Ovary (tissue), 9 donors: ENCODE measurements around the gene IP6K1. TPM values are rescaled to one million over a fixed set of nuclear protein-coding genes. Genes with fewer than 3 reads are reported as not detected.

Source experiments
- DNase-seq, 5 donors: peaks; one replicate each; pipeline ENCODE4 v3.0.0-alpha.2; 2019 to 2020
- H3K27ac ChIP-seq, 2 donors: fragments of 200-600 bp; one replicate each; pipeline versions ENCODE4 v1.5.1 to v1.8.0; 2019 to 2022
- H3K27me3 ChIP-seq: fragments of 200-600 bp; one replicate; pipeline ENCODE4 v1.8.0; 2022
- H3K36me3 ChIP-seq: fragments of 200-600 bp; sonication (generic); one replicate; pipeline ENCODE4 v1.5.1; 2019
- H3K4me1 ChIP-seq: one replicate; pipeline ENCODE4 v1.8.1; 2013; ENCODE audit warnings: mild to moderate bottlenecking, moderate library complexity; ENCODE audit not compliant: insufficient read depth
- H3K4me3 ChIP-seq: fragments of 200-600 bp; sonication (generic); one replicate; pipeline ENCODE4 v1.5.1; 2017
- H3K9me3 ChIP-seq, 2 donors: fragments of 200-600 bp in 1 of 2; sonication (generic) in 1 of 2; one replicate each; pipeline versions ENCODE4 v1.5.1 to v1.8.1; 2013 to 2019; ENCODE audit warnings: mild to moderate bottlenecking in 1 of 2, moderate library complexity in 1 of 2
- EP300 ChIP-seq: sonication (generic); formaldehyde crosslinking; IDR thresholded peaks from one replicate; pipeline ENCODE4 v1.6.1; 2017; ENCODE audit warnings: antibody characterized with exemption
- POLR2A ChIP-seq: fragments of 450-650 bp; IDR thresholded peaks from one replicate; pipeline ENCODE4 v1.6.1; 2017; ENCODE audit warnings: antibody characterized with exemption, mild to moderate bottlenecking, moderate library complexity
- WGBS, 3 donors: extraction: QIAGEN DNeasy Blood & Tissue Kit in 1 of 3; methylation state at CpG; one replicate each; pipeline versions ENCODE4 v1.1.5 to v1.1.7; 2013 to 2017; 5-methylcytosine and 5-hydroxymethylcytosine counted together
- intact Hi-C, 4 donors: fragments of 100-400 bp; cut with DNase I; formaldehyde crosslinking; loops; one replicate each; pipeline versions ENCODE4 v1.11.0 to v1.15.1; 2022 to 2023
- microRNA-seq, 3 donors: library from miRNA; unstranded; fragments of <30 nt; microRNA quantifications; one replicate each; pipeline versions ENCODE4 to v1.2.0, GENCODE V29; 2019 to 2020
- polyA plus RNA-seq, 2 donors: library from polyadenylated mRNA; stranded (reverse); fragments of 200-250 nt in 1 of 2; fragments of 350-450 nt in 1 of 2; fragmentation: Illumina TruSeq in 1 of 2; extraction: RNeasy Lipid Tissue Mini Kit (QIAGEN cat#74804) in 1 of 2; gene quantifications; one replicate each; pipeline ENCODE4 v1.2.3, GENCODE V29; 2013 to 2014
- small RNA-seq: library from RNA; depleted of rRNA; stranded (forward); fragments of <200 nt; gene quantifications from one replicate; pipeline ENCODE3, GENCODE V24; 2016
- total RNA-seq, 7 donors: library from RNA; depleted of rRNA in 2 of 7; stranded (reverse); fragments of >200 nt in 2 of 7; fragmentation: NEBNext Ultra II Directional in 3 of 7; extraction: Animal tissue kit (Norgen Biotek cat#: 25700) in 3 of 7; gene quantifications; one replicate each; pipeline versions ENCODE4 v1.1.0 to v1.2.4, GENCODE V29; 2016 to 2023
- TF ChIP-seq, protein P1 (sequence below), 3 donors: fragments of 450-650 bp in 2 of 3; fragments of 200-600 bp in 1 of 3; IDR thresholded peaks; one replicate each; pipeline versions ENCODE4 v1.5.1 to v1.8.0; 2016 to 2022; ENCODE audit warnings: antibody characterized with exemption in 3 of 3, mild to moderate bottlenecking in 1 of 3
- donor health status: DM: no; HTN: no; CAD: no; lungs with moderate emphysema.
- donor health status: DM: no; HTN: no; CAD: no.
- donor health status: Bipolar disorder and iron deficiency.
- donor health status: DM: yes; HTN: yes; CAD: no.
- donor health status: DM: no; HTN: no; CAD: no.
- donor health status: DM: yes; HTN: yes; CAD: no.

Gene IP6K1
- total and polyA plus RNA-seq, 9 donors, result 27.9 to 52.4 (median 47.0) TPM

DNA sequence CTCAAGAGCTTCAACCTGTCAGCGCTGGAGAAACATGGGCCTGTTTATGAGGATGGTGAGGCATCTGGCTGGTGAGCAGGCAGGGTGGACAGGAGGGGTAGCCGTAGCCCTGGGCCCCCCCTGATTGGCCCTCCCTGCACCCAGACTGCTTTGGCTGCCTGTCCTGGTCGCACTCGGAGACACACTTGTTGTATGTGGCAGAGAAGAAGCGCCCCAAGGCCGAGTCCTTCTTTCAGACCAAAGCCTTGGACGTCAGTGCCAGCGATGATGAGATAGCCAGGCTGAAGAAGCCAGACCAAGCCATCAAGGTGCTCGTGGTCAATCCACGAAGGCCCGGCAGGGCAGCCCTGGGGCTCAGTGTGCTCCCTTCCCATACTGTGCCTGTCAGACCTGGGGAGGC is 110.4 kb downstream of the IP6K1 start:
- no peaks in the 10 kb centered on the region for H3K9me3 ChIP-seq
- H3K27me3 ChIP-seq, result no peaks in the 10 kb centered on the region
- 88 to 95% (median 90%) methylated on average over 11 of the region's 11 CpGs for WGBS, 3 donors
- DNase-seq, result no peak
- H3K4me3 ChIP-seq, result no peak overlapping the region
- no peak overlapping the region for H3K27ac ChIP-seq
- intact Hi-C loops, result no loop called here
- no peaks in the 10 kb centered on the region for H3K36me3 ChIP-seq
- H3K4me1 ChIP-seq, result peaks cover 10% of the 10 kb centered on the region
- TF ChIP-seq POLR2A (no peak), EP300 (no peak)
- TF ChIP-seq, protein P1, sequence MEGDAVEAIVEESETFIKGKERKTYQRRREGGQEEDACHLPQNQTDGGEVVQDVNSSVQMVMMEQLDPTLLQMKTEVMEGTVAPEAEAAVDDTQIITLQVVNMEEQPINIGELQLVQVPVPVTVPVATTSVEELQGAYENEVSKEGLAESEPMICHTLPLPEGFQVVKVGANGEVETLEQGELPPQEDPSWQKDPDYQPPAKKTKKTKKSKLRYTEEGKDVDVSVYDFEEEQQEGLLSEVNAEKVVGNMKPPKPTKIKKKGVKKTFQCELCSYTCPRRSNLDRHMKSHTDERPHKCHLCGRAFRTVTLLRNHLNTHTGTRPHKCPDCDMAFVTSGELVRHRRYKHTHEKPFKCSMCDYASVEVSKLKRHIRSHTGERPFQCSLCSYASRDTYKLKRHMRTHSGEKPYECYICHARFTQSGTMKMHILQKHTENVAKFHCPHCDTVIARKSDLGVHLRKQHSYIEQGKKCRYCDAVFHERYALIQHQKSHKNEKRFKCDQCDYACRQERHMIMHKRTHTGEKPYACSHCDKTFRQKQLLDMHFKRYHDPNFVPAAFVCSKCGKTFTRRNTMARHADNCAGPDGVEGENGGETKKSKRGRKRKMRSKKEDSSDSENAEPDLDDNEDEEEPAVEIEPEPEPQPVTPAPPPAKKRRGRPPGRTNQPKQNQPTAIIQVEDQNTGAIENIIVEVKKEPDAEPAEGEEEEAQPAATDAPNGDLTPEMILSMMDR (IDR thresholded peaks at IDR 0.05), result no peak

DNA sequence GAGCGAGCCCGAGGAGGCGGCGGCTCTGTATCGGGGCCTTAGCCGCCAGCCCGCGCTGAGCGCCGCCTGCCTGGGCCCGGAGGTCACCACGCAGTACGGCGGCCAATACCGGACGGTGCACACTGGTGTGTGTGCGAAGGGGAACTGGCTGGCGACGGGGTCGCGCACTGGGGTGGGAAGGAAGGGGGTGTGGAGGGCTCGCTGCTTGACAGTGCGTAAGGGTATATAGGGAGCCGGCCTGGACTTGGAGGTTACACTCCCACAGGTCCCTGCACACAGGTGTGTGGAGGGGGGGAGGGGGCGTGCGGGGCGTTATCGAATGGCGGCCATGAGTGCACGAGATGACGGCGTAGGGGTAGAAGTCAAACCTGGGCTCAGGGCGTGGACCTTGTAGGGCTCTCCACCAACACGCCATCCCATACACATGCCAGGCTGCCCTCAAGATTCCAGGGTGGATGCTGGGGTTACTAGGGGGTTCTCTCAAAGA is 111.8 kb downstream of the IP6K1 start:
- Histone ChIP-seq H3K4me1 (peaks cover 10% of the 10 kb centered on the region), H3K9me3 (no peaks in the 10 kb centered on the region), H3K4me3 (peak overlapping the region; percentile 89), H3K27me3 (no peaks in the 10 kb centered on the region), H3K27ac (peak overlapping the region; percentile 2 to 82), H3K36me3 (no peaks in the 10 kb centered on the region)
- 5 to 8% (median 5%) methylated on average over 34 of the region's 34 CpGs for WGBS, 3 donors
- DNase-seq, result peak in 2 of 5 donors; percentile 42 to 51
- no peak for TF ChIP-seq POLR2A
- intact Hi-C loops, result loop anchor here in 2 of 4 donors (5.0 kb wide), 2 partner anchors 132 to 137 kb away; no protein-coding TSS in a partner anchor

Small RNAs within 50 kb of the gene (microRNA-seq; reads per million reads assigned to microRNA genes)
- 0 to 1.9 (median 0.47) reads per million in 3 donors for gene MIR5193

Small RNAs within 50 kb of the gene (small RNA-seq; reads per million reads assigned to genes)
- gene AMIGO3 (not detected), gene COX6CP14 (not detected)

Other genes starting within 250 kb of the IP6K1 start
- gene BSN, start 232.1 kb downstream of the IP6K1 start, total RNA-seq, result 1 to 10 TPM in 2 of 7 donors, under 1 TPM in 5; 0.12 to 3.5 (median 0.83) TPM
- under 1 TPM; 0.13 to 0.41 TPM for gene BSN, start 232.1 kb downstream of the IP6K1 start, polyA plus RNA-seq
- gene APEH, start 112.2 kb downstream of the IP6K1 start, total RNA-seq, result 10 to 100 TPM; 33.7 to 90.9 (median 65.1) TPM
- gene APEH, start 112.2 kb downstream of the IP6K1 start, polyA plus RNA-seq, result 10 to 100 TPM; 41.6 to 42.8 TPM
- gene MST1, start 97.1 kb downstream of the IP6K1 start, total RNA-seq, result 10 to 100 TPM in 6 of 7 donors, 1 to 10 TPM in 1; 5.2 to 91.0 (median 17.3) TPM
- 10 to 100 TPM in 1 of 2 donors, 1 to 10 TPM in 1; 3.5 to 31.3 TPM for gene MST1, start 97.1 kb downstream of the IP6K1 start, polyA plus RNA-seq
- 10 to 100 TPM; 15.9 to 37.6 (median 24.0) TPM for gene RNF123, start 97.0 kb downstream of the IP6K1 start, total RNA-seq
- gene RNF123, start 97.0 kb downstream of the IP6K1 start, polyA plus RNA-seq, result 10 to 100 TPM; 16.3 to 26.2 TPM
- 1 to 10 TPM in 1 of 7 donors, under 1 TPM in 3, not detected in 3; 0.22 to 2.0 (median 0.31) TPM for gene AMIGO3, start 66.9 kb downstream of the IP6K1 start, total RNA-seq
- gene AMIGO3, start 66.9 kb downstream of the IP6K1 start, polyA plus RNA-seq, result under 1 TPM in 1 of 2 donors, not detected in 1; 0.77 TPM
- 10 to 100 TPM; 14.5 to 38.5 (median 29.2) TPM for gene GMPPB, start 62.6 kb downstream of the IP6K1 start, total RNA-seq
- 1 to 10 TPM; 4.7 to 9.4 TPM for gene GMPPB, start 62.6 kb downstream of the IP6K1 start, polyA plus RNA-seq
- 10 to 100 TPM in 1 of 7 donors, 1 to 10 TPM in 4, not detected in 2; 1.3 to 37.7 (median 3.1) TPM for gene CDHR4, start 13.3 kb upstream of the IP6K1 start, total RNA-seq
- under 1 TPM in 1 of 2 donors, not detected in 1; 0.16 TPM for gene CDHR4, start 13.3 kb upstream of the IP6K1 start, polyA plus RNA-seq
- gene INKA1, start 16.7 kb upstream of the IP6K1 start, total RNA-seq, result 1 to 10 TPM; 1.8 to 5.0 (median 3.4) TPM
- 1 to 10 TPM in 1 of 2 donors, under 1 TPM in 1; 0.25 to 5.5 TPM for gene INKA1, start 16.7 kb upstream of the IP6K1 start, polyA plus RNA-seq
- 10 to 100 TPM; 41.6 to 84.9 (median 76.3) TPM for gene UBA7, start 27.4 kb upstream of the IP6K1 start, total RNA-seq
- 10 to 100 TPM; 29.3 to 58.0 TPM for gene UBA7, start 27.4 kb upstream of the IP6K1 start, polyA plus RNA-seq
- 1 to 10 TPM; 1.8 to 4.5 (median 2.9) TPM for gene TRAIP, start 70.0 kb upstream of the IP6K1 start, total RNA-seq
- 1 to 10 TPM; 1.9 to 2.8 TPM for gene TRAIP, start 70.0 kb upstream of the IP6K1 start, polyA plus RNA-seq
- gene CAMKV, start 83.4 kb upstream of the IP6K1 start, total RNA-seq, result under 1 TPM in 1 of 7 donors, not detected in 6; 0.18 TPM
- gene CAMKV, start 83.4 kb upstream of the IP6K1 start, polyA plus RNA-seq, result not detected
- 1 to 10 TPM; 1.1 to 2.2 (median 1.4) TPM for gene MST1R, start 117.3 kb upstream of the IP6K1 start, total RNA-seq
- 1 to 10 TPM in 1 of 2 donors, under 1 TPM in 1; 0.98 to 1.8 TPM for gene MST1R, start 117.3 kb upstream of the IP6K1 start, polyA plus RNA-seq
- 10 to 100 TPM in 1 of 7 donors, 1 to 10 TPM in 6; 3.7 to 13.2 (median 8.0) TPM for gene MON1A, start 143.3 kb upstream of the IP6K1 start, total RNA-seq
- 1 to 10 TPM; 2.8 to 5.6 TPM for gene MON1A, start 143.3 kb upstream of the IP6K1 start, polyA plus RNA-seq
- gene RBM6, start 153.6 kb upstream of the IP6K1 start, total RNA-seq, result 100 to 1,000 TPM in 1 of 7 donors, 10 to 100 TPM in 6; 70.1 to 108 (median 88.0) TPM
- gene RBM6, start 153.6 kb upstream of the IP6K1 start, polyA plus RNA-seq, result 100 to 1,000 TPM in 1 of 2 donors, 10 to 100 TPM in 1; 76.1 to 108 TPM